T follicular helper cell (primary cell): ENCODE results near the gene ACOX3.
A peak's percentile ranks its signal among the peaks of the same experiment; 100 is the strongest.

Experiments
- DNase-seq: peaks from one replicate; pipeline ENCODE4 v3.0.0-alpha.2; 2020; ENCODE audit warnings: low read depth

ACOX3 gene

GRCh38 chr4:8468746-8469535, 28.4 kb upstream of the ACOX3 start:
- peak; percentile 26 for DNase-seq

- DNase-seq, result no peak
Measured at GRCh38 chr4:8467016-8467415, 26.5 kb upstream of the ACOX3 start.

- no peak for DNase-seq
Measured at GRCh38 chr4:8465615-8466611, 25.4 kb upstream of the ACOX3 start.

GRCh38 chr4:8464381-8464780, 23.9 kb upstream of the ACOX3 start:
- no peak for DNase-seq

- DNase-seq, result no peak
Measured at GRCh38 chr4:8463811-8464210, 23.3 kb upstream of the ACOX3 start.

- no peak for DNase-seq
Measured at GRCh38 chr4:8461616-8462015, 21.1 kb upstream of the ACOX3 start.

- DNase-seq, result no peak
Measured at GRCh38 chr4:8461086-8461485, 20.6 kb upstream of the ACOX3 start.

GRCh38 chr4:8459867-8460445, 19.4 kb upstream of the ACOX3 start:
- DNase-seq, result no peak

- DNase-seq, result no peak
Measured at GRCh38 chr4:8457646-8458252, 17.2 kb upstream of the ACOX3 start.

GRCh38 chr4:8453957-8454356, 13.4 kb upstream of the ACOX3 start:
- DNase-seq, result no peak

- DNase-seq, result no peak
Measured at GRCh38 chr4:8451440-8452182, 11.1 kb upstream of the ACOX3 start.

- no peak for DNase-seq
Measured at GRCh38 chr4:8446122-8446521, 5.6 kb upstream of the ACOX3 start.

GRCh38 chr4:8443801-8444200, 3.3 kb upstream of the ACOX3 start:
- no peak for DNase-seq

GRCh38 chr4:8442596-8443358, 2.3 kb upstream of the ACOX3 start:
- DNase-seq, result no peak

GRCh38 chr4:8441499-8442091, 1.1 kb upstream of the ACOX3 start:
- no peak for DNase-seq

GRCh38 chr4:8439914-8440491, 520 bp downstream of the ACOX3 start:
- DNase-seq, result no peak

GRCh38 chr4:8439168-8439567, 1.4 kb downstream of the ACOX3 start:
- DNase-seq, result no peak

GRCh38 chr4:8438743-8439142, 1.8 kb downstream of the ACOX3 start:
- no peak for DNase-seq

GRCh38 chr4:8437281-8437680, 3.2 kb downstream of the ACOX3 start:
- no peak for DNase-seq

- DNase-seq, result no peak
Measured at GRCh38 chr4:8435656-8436121, 4.8 kb downstream of the ACOX3 start.
